H9 (cell line): ENCODE data around the gene C12orf75. TPM values are rescaled to one million over a fixed set of nuclear protein-coding genes. Genes with fewer than 3 reads are reported as not detected.

Source experiments
- DNase-seq: peaks from one replicate; pipeline ENCODE4 v3.0.0-alpha.2; 2017
- H2AFZ ChIP-seq: one replicate; pipeline ENCODE4 v1.6.1; 2013; ENCODE audit warnings: mild to moderate bottlenecking, low read length, control low read depth, moderate library complexity
- H2AK5ac ChIP-seq: 2 replicates; pipeline ENCODE4 v1.6.1; 2013; ENCODE audit warnings: low read length, control low read depth, mixed read lengths; ENCODE audit not compliant: insufficient read length
- H2BK120ac ChIP-seq: one replicate; pipeline ENCODE4 v1.6.1; 2013; ENCODE audit warnings: low read depth, mild to moderate bottlenecking, low read length, control low read depth, inconsistent platforms; ENCODE audit not compliant: poor library complexity, severe bottlenecking
- H2BK12ac ChIP-seq: 2 replicates; pipeline ENCODE4 v1.6.1; 2013; ENCODE audit warnings: low read length, control low read depth, mixed read lengths, low read depth; ENCODE audit not compliant: insufficient read length
- H2BK15ac ChIP-seq: 2 replicates; pipeline ENCODE4 v1.6.1; 2013; ENCODE audit warnings: low read depth, low read length, control low read depth
- H2BK20ac ChIP-seq: one replicate; pipeline ENCODE4 v1.6.1; 2013; ENCODE audit warnings: low read depth, mild to moderate bottlenecking, low read length, control low read depth, inconsistent platforms; ENCODE audit not compliant: poor library complexity, severe bottlenecking
- H2BK5ac ChIP-seq: 2 replicates; pipeline ENCODE4 v1.6.1; 2013; ENCODE audit warnings: low read length, control low read depth, mixed read lengths; ENCODE audit not compliant: insufficient read length
- H3K14ac ChIP-seq: 2 replicates; pipeline ENCODE4 v1.6.1; 2013; ENCODE audit warnings: low read length, control low read depth; ENCODE audit not compliant: insufficient read depth
- H3K18ac ChIP-seq: 2 replicates; pipeline ENCODE4 v1.6.1; 2013; ENCODE audit warnings: low read depth, mild to moderate bottlenecking, mixed read lengths, low read length, control low read depth; ENCODE audit not compliant: insufficient read length
- H3K23ac ChIP-seq: 2 replicates; pipeline ENCODE4 v1.6.1; 2013; ENCODE audit warnings: low read length, control low read depth, mixed read lengths, low read depth; ENCODE audit not compliant: insufficient read length
- H3K23me2 ChIP-seq: 2 replicates; pipeline ENCODE4 v1.6.1; 2013; ENCODE audit warnings: low read depth, mild to moderate bottlenecking, mixed read lengths, low read length, control low read depth; ENCODE audit not compliant: insufficient read length, poor library complexity, severe bottlenecking
- H3K27ac ChIP-seq: 2 replicates; pipeline ENCODE4 v1.5.1; 2013; ENCODE audit warnings: low read length, control low read depth, mixed read lengths, low read depth; ENCODE audit not compliant: insufficient read length
- H3K27me3 ChIP-seq: 2 replicates; pipeline ENCODE4 v1.6.1; 2013; ENCODE audit warnings: low read length, control low read depth, inconsistent platforms; ENCODE audit not compliant: insufficient read depth
- H3K4ac ChIP-seq: 2 replicates; pipeline ENCODE4 v1.6.1; 2013; ENCODE audit warnings: low read depth, mild to moderate bottlenecking, control low read depth, inconsistent platforms, low read length, moderate library complexity
- H3K4me1 ChIP-seq: 2 replicates; pipeline ENCODE4 v1.6.1; 2013; ENCODE audit warnings: low read length, control low read depth, inconsistent platforms; ENCODE audit not compliant: insufficient read depth
- H3K4me2 ChIP-seq: 2 replicates; pipeline ENCODE4 v1.6.1; 2013; ENCODE audit warnings: low read length, control low read depth, mixed read lengths; ENCODE audit not compliant: insufficient read length, insufficient read depth
- H3K56ac ChIP-seq: 2 replicates; pipeline ENCODE4 v1.6.1; 2013; ENCODE audit warnings: low read depth, mild to moderate bottlenecking, mixed read lengths, low read length, control low read depth; ENCODE audit not compliant: insufficient read length
- H3K79me1 ChIP-seq: 2 replicates; pipeline ENCODE4 v1.6.1; 2013; ENCODE audit warnings: low read depth, mild to moderate bottlenecking, moderate library complexity, low read length, control low read depth, inconsistent platforms; ENCODE audit not compliant: insufficient read depth, poor library complexity, severe bottlenecking
- H3K79me2 ChIP-seq: 2 replicates; pipeline ENCODE4 v1.6.1; 2013; ENCODE audit warnings: low read length, control low read depth, inconsistent platforms; ENCODE audit not compliant: insufficient read depth
- H3K9ac ChIP-seq: 2 replicates; pipeline ENCODE4 v1.6.1; 2013; ENCODE audit warnings: low read length, control low read depth, mixed read lengths; ENCODE audit not compliant: insufficient read length; ENCODE audit errors: extremely low read depth
- H3K9me3 ChIP-seq: one replicate; pipeline ENCODE4 v1.6.1; 2013; ENCODE audit warnings: low read depth, low read length, inconsistent platforms; ENCODE audit not compliant: control insufficient read depth
- H3T11ph ChIP-seq: one replicate; pipeline ENCODE4 v1.6.1; 2013; ENCODE audit warnings: mild to moderate bottlenecking, low read length, control low read depth, inconsistent platforms
- H4K20me1 ChIP-seq: one replicate; pipeline ENCODE4 v1.6.1; 2013; ENCODE audit not compliant: control insufficient read depth, insufficient read length, insufficient read depth
- H4K5ac ChIP-seq: 2 replicates; pipeline ENCODE4 v1.6.1; 2013; ENCODE audit warnings: low read depth, mild to moderate bottlenecking, mixed read lengths, low read length, control low read depth; ENCODE audit not compliant: insufficient read length
- H4K8ac ChIP-seq: replicated peaks from 2 replicates; pipeline ENCODE4 v1.6.1; 2013; ENCODE audit warnings: low read length, control low read depth, mixed read lengths, low read depth; ENCODE audit not compliant: insufficient read length
- H4K91ac ChIP-seq: 2 replicates; pipeline ENCODE4 v1.6.1; 2013; ENCODE audit warnings: low read depth, mild to moderate bottlenecking, moderate library complexity, mixed read lengths, low read length, control low read depth; ENCODE audit not compliant: insufficient read length
- H3K27ac Mint-ChIP-seq, 3 experiments: 2 replicates in 2 of 3; 3 replicates in 1 of 3; pipeline ENCODE4 v1.8.0; 2020 to 2021; ENCODE audit warnings: mixed read lengths in 3 of 3, mild to moderate bottlenecking in 1 of 3, moderate library complexity in 1 of 3
- H3K27me3 Mint-ChIP-seq: 2 replicates; pipeline ENCODE4 v1.8.0; 2021; ENCODE audit warnings: low read depth, mild to moderate bottlenecking, moderate library complexity, mixed read lengths
- H3K36me3 Mint-ChIP-seq, 3 experiments: 2 replicates in 2 of 3; 3 replicates in 1 of 3; pipeline ENCODE4 v1.8.0; 2020 to 2021; ENCODE audit warnings: low read depth in 3 of 3, mixed read lengths in 3 of 3; ENCODE audit not compliant: insufficient read depth in 1 of 3
- H3K4me1 Mint-ChIP-seq, 2 experiments: 2 replicates each; pipeline ENCODE4 v1.8.0; 2020; ENCODE audit warnings: mixed read lengths in 2 of 2
- H3K4me3 Mint-ChIP-seq, 2 experiments: 2 replicates in 1 of 2; 3 replicates in 1 of 2; pipeline ENCODE4 v1.8.0; 2020 to 2021; ENCODE audit warnings: mild to moderate bottlenecking in 2 of 2, mixed read lengths in 2 of 2, moderate library complexity in 1 of 2
- H3K9me3 Mint-ChIP-seq, 2 experiments: 2 replicates in 1 of 2; 3 replicates in 1 of 2; pipeline ENCODE4 v1.8.0; 2020; ENCODE audit warnings: mild to moderate bottlenecking in 2 of 2, mixed read lengths in 2 of 2, moderate library complexity in 1 of 2
- WGBS: extraction: QIAGEN DNeasy Blood & Tissue Kit; methylation state at CpG from one replicate; pipeline ENCODE4 v1.1.7; 2013; ENCODE audit warnings: missing lambda C conversion rate, low lambda C conversion rate, mixed read lengths; ENCODE audit not compliant: insufficient read length; ENCODE audit errors: extremely low coverage; 5-methylcytosine and 5-hydroxymethylcytosine counted together
- total RNA-seq: library from RNA; stranded (reverse); gene quantifications from 2 replicates; pipeline ENCODE4 v1.2.1, GENCODE V29; 2021
- TF ChIP-seq, protein P1 (sequence below): fragments of 200-600 bp; sonication (generic); conservative IDR thresholded peaks from 3 replicates; pipeline ENCODE4 v1.8.0; 2021; ENCODE audit warnings: antibody characterized with exemption, mild to moderate bottlenecking

The C12orf75 gene
- total RNA-seq, 1 experiment from 2014 or later: 37.9 TPM

DNA sequence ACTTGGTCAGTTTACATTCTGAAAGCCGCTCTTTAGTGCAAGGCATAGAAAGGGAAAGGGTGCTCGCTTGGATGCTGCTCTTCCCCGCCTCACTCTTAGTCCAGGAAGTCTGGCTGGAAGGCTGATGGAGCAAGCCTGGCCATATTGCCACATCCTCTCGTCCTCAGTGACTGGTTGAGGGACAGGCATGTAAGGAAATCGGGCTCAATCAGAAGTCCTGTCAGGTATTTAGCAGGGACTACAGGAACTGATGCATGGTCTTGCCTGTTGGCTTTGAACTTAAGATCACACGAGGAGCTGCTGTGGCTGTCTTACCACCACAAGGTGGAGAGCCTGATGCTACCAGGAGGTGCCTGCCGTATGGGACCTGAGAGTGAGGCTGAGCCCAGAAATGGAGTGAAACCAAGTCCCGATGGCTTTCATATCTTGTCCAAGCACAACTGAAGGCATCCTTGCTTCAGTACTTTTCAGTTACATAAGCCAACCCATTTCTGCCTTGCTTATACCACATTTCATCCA is 10.7 kb upstream of the C12orf75 start:
- H3K27ac Mint-ChIP-seq: no peak overlapping the region; a peak in 1 of 7 replicates

More for the DNA sequence above, 10.7 kb upstream of the C12orf75 start:
- Histone ChIP-seq H4K5ac (no peak overlapping the region), H3K79me1 (no peaks in the 10 kb centered on the region), H3K79me2 (no peaks in the 10 kb centered on the region), H3K14ac (no peak overlapping the region), H4K20me1 (no peaks in the 10 kb centered on the region), H2BK15ac (no peak overlapping the region), H3K9me3 (peaks cover 2% of the 10 kb centered on the region), H3T11ph (no peak overlapping the region), H2BK5ac (no peak overlapping the region), H3K4me2 (no peak overlapping the region), H3K4ac (no peak overlapping the region), H3K4me1 (no peaks in the 10 kb centered on the region), H2AFZ (no peak overlapping the region), H3K27ac (no peak overlapping the region), H4K91ac (no peak overlapping the region), H3K18ac (no peak overlapping the region), H3K23ac (no peak overlapping the region), H4K8ac (no peak overlapping the region), H2BK20ac (no peak overlapping the region), H3K56ac (no peak overlapping the region), H3K27me3 (no peaks in the 10 kb centered on the region), H2BK12ac (no peak overlapping the region), H2AK5ac (no peak overlapping the region), H3K23me2 (no peaks in the 10 kb centered on the region), H3K9ac (no peak overlapping the region), H2BK120ac (no peak overlapping the region)
- TF ChIP-seq, protein P1, sequence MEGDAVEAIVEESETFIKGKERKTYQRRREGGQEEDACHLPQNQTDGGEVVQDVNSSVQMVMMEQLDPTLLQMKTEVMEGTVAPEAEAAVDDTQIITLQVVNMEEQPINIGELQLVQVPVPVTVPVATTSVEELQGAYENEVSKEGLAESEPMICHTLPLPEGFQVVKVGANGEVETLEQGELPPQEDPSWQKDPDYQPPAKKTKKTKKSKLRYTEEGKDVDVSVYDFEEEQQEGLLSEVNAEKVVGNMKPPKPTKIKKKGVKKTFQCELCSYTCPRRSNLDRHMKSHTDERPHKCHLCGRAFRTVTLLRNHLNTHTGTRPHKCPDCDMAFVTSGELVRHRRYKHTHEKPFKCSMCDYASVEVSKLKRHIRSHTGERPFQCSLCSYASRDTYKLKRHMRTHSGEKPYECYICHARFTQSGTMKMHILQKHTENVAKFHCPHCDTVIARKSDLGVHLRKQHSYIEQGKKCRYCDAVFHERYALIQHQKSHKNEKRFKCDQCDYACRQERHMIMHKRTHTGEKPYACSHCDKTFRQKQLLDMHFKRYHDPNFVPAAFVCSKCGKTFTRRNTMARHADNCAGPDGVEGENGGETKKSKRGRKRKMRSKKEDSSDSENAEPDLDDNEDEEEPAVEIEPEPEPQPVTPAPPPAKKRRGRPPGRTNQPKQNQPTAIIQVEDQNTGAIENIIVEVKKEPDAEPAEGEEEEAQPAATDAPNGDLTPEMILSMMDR: peak; percentile 43
- peaks cover 0 to 5% (median 0%) of the 10 kb centered on the region in 3 experiments; a peak in 1 of 7 replicates for H3K36me3 Mint-ChIP-seq
- no CpG with 5 or more reads among the region's 8 CpGs for WGBS
- H3K27me3 Mint-ChIP-seq: peaks cover 8% of the 10 kb centered on the region
- H3K9me3 Mint-ChIP-seq: peaks cover under 1 to 7% of the 10 kb centered on the region in 2 experiments; a peak in 4 of 5 replicates
- no peak overlapping the region for H3K4me3 Mint-ChIP-seq
- DNase-seq: peak; percentile 55
- peaks cover 0 to 5% of the 10 kb centered on the region in 2 experiments; a peak in 2 of 4 replicates for H3K4me1 Mint-ChIP-seq
